Lower lobe of right lung (tissue), 2 donors: Measurements from ENCODE around the gene CCM2. TPM values are rescaled to one million over a fixed set of nuclear protein-coding genes. Genes with fewer than 3 reads are reported as not detected.

Experiments
- ATAC-seq, 2 donors: fragments of 200-7000 bp; cut with Tn5 transposase; one replicate each; pipeline ENCODE4 v1.9.1; 2020 to 2022; ENCODE audit warnings: mild to moderate bottlenecking in 2 of 2, moderate library complexity in 2 of 2
- DNase-seq: peaks from one replicate; pipeline ENCODE4 v3.0.0-alpha.2; 2020
- H3K27ac ChIP-seq: fragments of 200-600 bp; one replicate; pipeline ENCODE4 v1.8.0; 2022
- H3K27me3 ChIP-seq: fragments of 200-600 bp; one replicate; pipeline ENCODE4 v1.8.0; 2022; ENCODE audit warnings: low read depth
- H3K36me3 ChIP-seq: fragments of 200-600 bp; one replicate; pipeline ENCODE4 v1.8.0; 2022; ENCODE audit warnings: mild to moderate bottlenecking
- H3K4me1 ChIP-seq: fragments of 200-600 bp; one replicate; pipeline ENCODE4 v1.8.0; 2022
- H3K4me3 ChIP-seq: fragments of 200-600 bp; one replicate; pipeline ENCODE4 v1.8.0; 2022; ENCODE audit warnings: mild to moderate bottlenecking
- H3K9me3 ChIP-seq: fragments of 200-600 bp; one replicate; pipeline ENCODE4 v1.8.0; 2022
- CTCF ChIP-seq: fragments of 200-600 bp; IDR thresholded peaks from one replicate; pipeline ENCODE4 v1.8.0; 2022; ENCODE audit warnings: antibody characterized with exemption, mild to moderate bottlenecking
- intact Hi-C: fragments of 100-400 bp; cut with DNase I; formaldehyde crosslinking; loops from one replicate; pipeline ENCODE4 v1.11.0; 2022
- total RNA-seq: library from RNA; stranded (reverse); fragmentation: NEBNext Ultra II Directional; extraction: Animal tissue kit (Norgen Biotek cat#: 25700); gene quantifications from one replicate; pipeline ENCODE4 v1.2.1, GENCODE V29; 2021
- donor health status: DM: no; HTN: yes; CAD: no; lungs with severe emphysema.

CCM2 gene
- total RNA-seq, 1 donor from 2014 or later, result 45.7 TPM

GRCh38 chr7:45007571-45008328, 7.7 kb downstream of the CCM2 start:
- peaks cover 3% of the 10 kb centered on the region for H3K4me1 ChIP-seq
- intact Hi-C loops, result no loop called here
- H3K4me3 ChIP-seq, result no peak overlapping the region
- H3K36me3 ChIP-seq, result no peaks in the 10 kb centered on the region
- no peaks in the 10 kb centered on the region for H3K27me3 ChIP-seq
- no peak for DNase-seq
- no peaks in the 10 kb centered on the region for H3K9me3 ChIP-seq
- TF ChIP-seq CTCF, result no peak
- H3K27ac ChIP-seq, result no peak overlapping the region
- ATAC-seq, result no peak

- DNase-seq (no peak), ATAC-seq (no peak)
- intact Hi-C loops, result no loop called here
- no peak overlapping the region for H3K4me3 ChIP-seq
- no peaks in the 10 kb centered on the region for H3K4me1 ChIP-seq
- no peaks in the 10 kb centered on the region for H3K27me3 ChIP-seq
- no peak for TF ChIP-seq CTCF
- no peak overlapping the region for H3K27ac ChIP-seq
- no peaks in the 10 kb centered on the region for H3K9me3 ChIP-seq
- no peaks in the 10 kb centered on the region for H3K36me3 ChIP-seq
Observed at GRCh38 chr7:45013465-45013967, 13.5 kb downstream of the CCM2 start.

GRCh38 chr7:45015313-45015712, 15.3 kb downstream of the CCM2 start:
- no peak for DNase-seq

GRCh38 chr7:45017253-45017652, 17.3 kb downstream of the CCM2 start:
- ATAC-seq (no peak), DNase-seq (no peak)
- H3K4me1 ChIP-seq, result no peaks in the 10 kb centered on the region
- H3K9me3 ChIP-seq, result no peaks in the 10 kb centered on the region
- no peaks in the 10 kb centered on the region for H3K27me3 ChIP-seq
- intact Hi-C loops, result no loop called here
- no peak overlapping the region for H3K4me3 ChIP-seq
- no peak for TF ChIP-seq CTCF
- no peak overlapping the region for H3K27ac ChIP-seq
- no peaks in the 10 kb centered on the region for H3K36me3 ChIP-seq

More at GRCh38 chr7:45015313-45015712, 15.3 kb downstream of the CCM2 start:
- Histone ChIP-seq H3K27me3 (no peaks in the 10 kb centered on the region), H3K4me1 (no peaks in the 10 kb centered on the region), H3K27ac (no peak overlapping the region), H3K4me3 (no peak overlapping the region), H3K9me3 (no peaks in the 10 kb centered on the region), H3K36me3 (no peaks in the 10 kb centered on the region)
- intact Hi-C loops, result no loop called here
- no peak for ATAC-seq
- no peak for TF ChIP-seq CTCF

- H3K4me3 ChIP-seq, result no peak overlapping the region
- TF ChIP-seq CTCF, result no peak
- no peaks in the 10 kb centered on the region for H3K4me1 ChIP-seq
- no peaks in the 10 kb centered on the region for H3K27me3 ChIP-seq
- intact Hi-C loops, result no loop called here
- DNase-seq (no peak), ATAC-seq (no peak)
- no peaks in the 10 kb centered on the region for H3K9me3 ChIP-seq
- H3K36me3 ChIP-seq, result no peaks in the 10 kb centered on the region
- no peak overlapping the region for H3K27ac ChIP-seq
Observed at GRCh38 chr7:45020915-45021314, 20.9 kb downstream of the CCM2 start.
